ENCODE measurements around the gene EID1.

DNA sequence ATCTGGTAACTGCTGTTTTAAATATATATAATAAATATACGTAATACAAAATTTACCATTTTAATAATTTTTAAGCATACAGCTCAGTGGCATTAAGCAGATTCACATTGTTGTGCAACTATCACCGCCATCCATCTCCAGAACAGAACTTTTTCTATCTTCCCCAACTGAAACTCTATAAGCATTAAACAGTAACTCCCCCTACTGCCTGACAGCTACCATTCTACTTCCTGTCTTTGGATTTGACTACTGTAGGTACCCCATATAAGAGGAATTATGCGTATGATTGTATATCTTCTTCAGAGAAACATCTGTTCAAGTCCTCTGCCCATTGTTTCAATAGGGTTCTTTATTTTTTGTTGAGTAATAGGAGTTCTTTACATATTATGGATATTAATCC is 36.8 kb downstream of the EID1 start:
- TF ChIP-seq, protein P1, sequence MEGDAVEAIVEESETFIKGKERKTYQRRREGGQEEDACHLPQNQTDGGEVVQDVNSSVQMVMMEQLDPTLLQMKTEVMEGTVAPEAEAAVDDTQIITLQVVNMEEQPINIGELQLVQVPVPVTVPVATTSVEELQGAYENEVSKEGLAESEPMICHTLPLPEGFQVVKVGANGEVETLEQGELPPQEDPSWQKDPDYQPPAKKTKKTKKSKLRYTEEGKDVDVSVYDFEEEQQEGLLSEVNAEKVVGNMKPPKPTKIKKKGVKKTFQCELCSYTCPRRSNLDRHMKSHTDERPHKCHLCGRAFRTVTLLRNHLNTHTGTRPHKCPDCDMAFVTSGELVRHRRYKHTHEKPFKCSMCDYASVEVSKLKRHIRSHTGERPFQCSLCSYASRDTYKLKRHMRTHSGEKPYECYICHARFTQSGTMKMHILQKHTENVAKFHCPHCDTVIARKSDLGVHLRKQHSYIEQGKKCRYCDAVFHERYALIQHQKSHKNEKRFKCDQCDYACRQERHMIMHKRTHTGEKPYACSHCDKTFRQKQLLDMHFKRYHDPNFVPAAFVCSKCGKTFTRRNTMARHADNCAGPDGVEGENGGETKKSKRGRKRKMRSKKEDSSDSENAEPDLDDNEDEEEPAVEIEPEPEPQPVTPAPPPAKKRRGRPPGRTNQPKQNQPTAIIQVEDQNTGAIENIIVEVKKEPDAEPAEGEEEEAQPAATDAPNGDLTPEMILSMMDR (IDR thresholded peaks at IDR 0.05): no peak
- no peak for TF ChIP-seq POLR2A (IDR thresholded peaks at IDR 0.05)
